Hypothalamus (tissue), 51 donors: ENCODE data around the gene LIN52.
A peak's percentile ranks its signal among the peaks of the same experiment; 100 is the strongest.
"Not testable (repeated sequence)": the region's sequence is repeated elsewhere in the genome, so short reads cannot be mapped to it uniquely, and the experiment has no call there.

Experiments used
- DNase-seq, 51 donors: peaks; one replicate each; lab custom pipeline; 2025; lab: John Stamatoyannopoulos, UW

The LIN52 gene

GRCh38 chr14:74089251-74090020 is 4.7 kb downstream of the LIN52 start:
- no peak for DNase-seq

DNA sequence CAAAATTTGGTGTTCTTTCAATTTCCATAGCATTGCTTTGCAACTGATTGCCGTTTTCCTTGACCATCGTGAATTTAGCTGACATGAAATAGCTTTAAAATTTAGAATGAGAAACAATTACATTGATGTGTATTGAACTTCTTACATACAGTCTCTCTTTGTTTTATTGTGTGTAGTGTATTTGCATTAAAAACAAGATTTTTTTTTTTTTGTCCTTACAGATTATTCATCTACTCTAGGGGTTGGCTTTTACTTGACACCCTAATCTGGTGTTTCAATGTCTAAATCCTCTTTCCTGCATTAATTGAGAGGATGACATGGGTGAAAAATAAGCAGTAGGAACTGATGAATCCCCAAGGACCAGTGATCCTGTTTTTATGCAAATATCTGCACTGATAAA is 20.6 kb downstream of the LIN52 start:
- DNase-seq = no peak

DNA sequence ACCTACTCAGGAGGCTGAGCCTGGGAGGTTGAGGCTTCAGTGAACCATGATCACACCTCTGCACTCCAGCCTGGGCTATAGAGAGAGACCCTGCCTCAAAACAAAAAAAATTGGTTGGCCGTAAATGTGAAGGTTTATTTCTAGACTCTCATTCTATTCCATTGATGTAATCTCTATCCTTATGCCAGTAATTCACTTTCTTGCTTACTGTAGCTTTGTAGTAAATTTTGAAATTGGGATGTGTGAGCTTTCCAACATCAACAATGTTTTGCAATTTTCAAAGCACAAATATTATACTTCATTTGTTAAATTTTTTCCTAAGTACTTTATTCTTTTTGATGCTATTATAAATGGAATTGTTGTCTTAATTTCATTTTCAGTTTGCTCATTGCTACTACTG is 24.6 kb downstream of the LIN52 start:
- DNase-seq = no peak

- DNase-seq = peak in 3 of 51 donors; percentile 0 to 11 (median 5)
Observed at GRCh38 chr14:74111395-74112216, 26.9 kb downstream of the LIN52 start.

DNA sequence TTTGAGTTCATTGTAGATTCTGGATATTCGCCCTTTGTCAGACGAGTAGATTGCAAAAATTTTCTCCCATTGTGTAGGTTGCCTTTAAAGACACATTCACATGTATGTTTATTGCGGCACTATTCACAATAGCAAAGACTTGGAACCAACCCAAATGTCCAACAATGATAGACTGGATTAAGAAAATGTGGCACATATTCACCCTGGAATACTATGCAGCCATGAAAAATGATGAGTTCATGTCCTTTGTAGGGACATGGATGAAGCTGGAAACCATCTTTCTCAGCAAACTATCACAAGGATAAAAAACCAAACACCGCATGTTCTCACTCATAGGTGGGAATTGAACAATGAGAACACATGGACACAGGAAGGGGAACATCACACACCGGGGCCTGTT is 40.7 kb downstream of the LIN52 start:
- not testable (repeated sequence) for DNase-seq

DNA sequence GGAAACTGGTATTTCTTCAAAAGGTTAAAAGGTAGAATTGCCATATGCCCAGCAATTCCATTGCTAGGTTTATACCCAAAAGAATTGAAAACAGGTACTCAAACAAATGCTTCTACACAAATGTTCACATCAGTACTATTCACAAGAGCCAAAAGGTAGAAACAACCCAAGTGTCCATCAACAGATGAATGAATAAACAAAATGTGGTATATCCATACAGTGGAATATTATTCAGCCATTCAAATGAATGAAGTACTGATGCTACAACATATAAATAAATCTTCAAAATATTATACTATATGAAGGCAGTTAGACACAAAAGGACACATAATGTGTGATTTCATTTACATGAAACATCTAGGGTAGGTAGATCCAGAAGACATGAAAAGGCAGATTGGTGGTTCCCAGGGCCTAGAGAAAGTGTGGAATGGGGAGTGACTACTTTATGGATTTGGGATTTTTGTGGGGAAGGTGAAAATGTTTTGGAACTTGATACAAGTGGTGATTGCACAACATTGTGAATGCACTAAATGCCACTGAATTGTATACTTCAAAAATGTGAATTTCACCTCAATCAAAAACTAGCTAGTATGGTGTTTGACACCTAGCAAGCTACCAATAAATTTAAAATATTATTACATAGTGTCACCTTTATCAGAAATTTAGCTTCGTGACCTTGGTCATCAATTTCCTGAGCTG is 41.7 kb downstream of the LIN52 start:
- DNase-seq = no peak

DNA sequence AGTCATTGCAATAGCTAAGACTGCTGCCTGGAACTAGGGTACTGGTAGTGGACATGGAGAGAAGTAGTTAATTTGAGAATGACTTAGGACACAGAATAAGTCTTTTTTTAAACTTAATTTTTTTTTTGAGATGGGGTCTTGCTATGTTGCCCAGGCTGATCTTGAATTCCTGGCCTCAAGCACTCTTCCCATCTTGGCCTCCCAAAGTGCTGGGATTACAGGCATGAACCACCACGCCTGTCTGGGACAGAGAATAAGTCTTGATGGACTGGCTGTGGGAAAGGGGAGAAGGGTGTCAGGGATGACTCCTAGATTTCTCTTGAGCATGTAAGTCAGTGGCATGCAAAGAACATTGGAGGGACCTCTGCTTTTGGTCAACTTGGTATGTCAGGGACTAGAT is 42.9 kb downstream of the LIN52 start:
- DNase-seq = no peak

- DNase-seq = no peak
Observed at GRCh38 chr14:74133833-74134481, 49.2 kb downstream of the LIN52 start.

DNA sequence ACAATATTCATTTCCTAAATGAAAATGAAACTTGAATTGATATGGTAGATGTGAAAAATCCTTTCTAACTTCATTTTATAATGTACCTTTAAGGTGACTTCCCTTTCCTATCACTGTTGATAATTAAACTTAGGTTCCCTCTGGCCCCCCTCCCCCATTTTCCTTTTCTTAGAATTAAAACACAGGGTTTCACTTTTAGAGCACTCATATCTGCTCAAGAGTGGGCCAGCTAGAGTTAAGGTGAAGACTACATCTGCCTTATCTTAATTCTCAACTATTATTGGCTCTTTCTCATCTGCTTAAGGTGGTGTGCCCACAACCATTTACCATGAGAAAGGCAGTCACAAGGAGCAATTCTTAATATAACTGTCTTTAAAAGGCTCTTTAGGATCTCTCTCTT is 49.7 kb downstream of the LIN52 start:
- no peak for DNase-seq

DNA sequence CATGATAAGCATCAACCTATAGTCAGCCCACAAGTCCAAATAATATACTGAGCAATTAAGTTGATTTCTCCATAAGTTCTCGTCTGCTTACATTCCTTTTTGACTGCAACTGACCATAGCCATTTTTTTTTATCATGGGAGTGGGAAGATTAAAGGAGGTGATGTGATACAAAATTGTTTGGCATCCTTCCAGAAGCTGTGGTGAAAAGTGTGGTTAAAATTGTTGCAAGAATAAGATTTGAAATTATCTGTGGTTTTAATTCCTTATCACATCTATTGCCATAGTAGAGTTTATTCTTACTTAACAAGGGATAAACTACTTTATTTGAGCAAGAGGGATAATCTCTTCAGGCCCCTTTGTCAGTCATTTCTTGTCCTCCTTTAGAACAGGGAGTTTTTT is 50.7 kb downstream of the LIN52 start:
- no peak for DNase-seq

- DNase-seq = peak in 8 of 51 donors; percentile 0 to 11 (median 6)
Observed at GRCh38 chr14:74140374-74140850, 55.7 kb downstream of the LIN52 start.

DNA sequence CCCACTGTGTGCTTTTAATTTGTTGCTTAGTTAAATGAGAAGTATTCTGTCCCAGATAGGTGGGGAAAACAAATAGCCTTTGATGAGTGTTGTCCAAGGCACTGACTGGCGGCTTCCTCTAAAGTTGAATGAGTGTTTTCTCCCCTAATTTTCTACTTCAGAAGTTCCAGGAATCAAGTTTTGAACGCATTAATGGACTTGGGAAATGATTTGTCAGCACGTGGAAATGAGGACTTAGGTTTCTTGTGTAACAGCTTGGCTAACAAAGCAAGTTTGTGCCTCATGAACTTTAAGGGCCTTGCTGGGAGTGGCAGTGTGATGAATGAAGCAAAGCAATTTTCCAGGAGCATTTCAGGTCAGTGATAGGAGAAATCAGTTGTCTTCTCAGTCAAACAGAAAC is 56.9 kb downstream of the LIN52 start:
- no peak for DNase-seq

- no peak for DNase-seq
Observed at GRCh38 chr14:74142523-74142922, 57.8 kb downstream of the LIN52 start.

- DNase-seq = no peak
Observed at GRCh38 chr14:74144789-74145188, 60.0 kb downstream of the LIN52 start.

DNA sequence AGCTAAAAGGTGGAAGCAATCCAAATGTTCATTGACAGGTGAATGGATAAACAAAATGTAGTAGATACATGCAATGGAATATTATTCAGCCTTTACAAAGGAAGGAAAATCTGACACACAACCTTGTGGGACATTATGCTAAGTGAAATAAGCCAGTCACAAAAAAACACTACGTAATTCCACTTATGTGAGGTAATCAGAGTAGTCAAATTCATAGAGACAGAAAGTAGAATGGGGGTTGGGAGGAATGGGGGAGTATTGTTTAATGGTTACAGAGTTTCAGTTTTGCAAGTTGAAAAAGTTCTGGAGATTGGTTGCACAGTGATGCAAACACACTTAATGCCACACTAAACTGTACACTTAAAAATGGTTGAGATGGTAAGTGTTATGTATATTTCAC is 62.8 kb downstream of the LIN52 start:
- no peak for DNase-seq

- no peak for DNase-seq
Observed at GRCh38 chr14:74148705-74149104, 63.9 kb downstream of the LIN52 start.

- no peak for DNase-seq
Observed at GRCh38 chr14:74155287-74155686, 70.5 kb downstream of the LIN52 start.

DNA sequence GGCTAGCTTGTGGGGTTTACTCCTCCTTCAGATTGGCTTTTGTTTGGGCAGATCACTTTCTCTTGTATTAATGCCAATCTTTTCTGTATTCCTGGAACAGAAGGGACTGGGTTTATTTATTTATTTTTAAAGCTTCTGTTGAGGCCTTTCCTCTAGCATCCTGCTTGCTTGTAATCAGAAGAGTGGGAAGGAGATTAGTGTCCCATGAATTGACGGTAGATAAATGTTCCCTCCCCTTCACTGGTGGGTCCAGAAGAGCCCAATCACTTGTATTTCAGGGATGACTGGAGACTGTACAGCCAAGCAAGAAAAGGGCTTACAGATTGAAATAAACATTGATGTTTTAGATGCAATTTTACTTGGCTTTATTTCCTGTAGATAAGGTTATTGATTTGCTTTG is 71.0 kb downstream of the LIN52 start:
- no peak for DNase-seq

GRCh38 chr14:74160763-74161162 is 76.0 kb downstream of the LIN52 start:
- DNase-seq = no peak

DNA sequence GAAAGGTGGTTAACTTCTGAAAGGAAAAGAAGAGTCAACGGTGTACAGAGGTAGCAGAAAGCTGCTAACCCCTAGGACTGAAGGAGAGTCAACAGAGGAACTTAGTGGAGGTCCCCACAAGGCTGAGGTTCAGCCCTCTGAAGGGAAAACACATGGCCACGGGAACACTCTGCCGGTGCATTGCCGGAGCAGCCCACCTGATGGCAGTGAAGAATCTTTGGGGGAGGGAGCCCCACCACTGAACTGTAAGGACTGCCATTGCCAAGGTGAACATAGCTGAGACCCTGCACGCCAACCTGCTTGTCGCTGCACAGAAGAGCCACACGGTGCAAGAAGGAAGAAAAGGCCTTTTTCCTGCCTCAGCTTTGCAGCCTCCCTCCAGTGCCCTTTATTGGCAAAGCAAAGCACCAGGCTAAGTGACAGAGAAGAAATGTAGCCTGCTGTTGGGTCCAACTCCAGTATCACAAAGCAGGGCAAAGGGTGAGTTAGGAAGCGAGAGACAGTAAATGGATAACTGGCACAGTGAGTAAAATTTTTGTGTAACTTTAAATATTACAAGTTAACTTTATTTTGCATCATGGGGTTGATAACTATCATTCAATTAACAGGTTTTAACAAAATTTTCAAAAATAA is 76.9 kb downstream of the LIN52 start:
- DNase-seq = no peak
